ENCODE data around the gene FSD2. TPM values are rescaled to one million over a fixed set of nuclear protein-coding genes. Genes with fewer than 3 reads are reported as not detected.

FSD2 gene, protein sequence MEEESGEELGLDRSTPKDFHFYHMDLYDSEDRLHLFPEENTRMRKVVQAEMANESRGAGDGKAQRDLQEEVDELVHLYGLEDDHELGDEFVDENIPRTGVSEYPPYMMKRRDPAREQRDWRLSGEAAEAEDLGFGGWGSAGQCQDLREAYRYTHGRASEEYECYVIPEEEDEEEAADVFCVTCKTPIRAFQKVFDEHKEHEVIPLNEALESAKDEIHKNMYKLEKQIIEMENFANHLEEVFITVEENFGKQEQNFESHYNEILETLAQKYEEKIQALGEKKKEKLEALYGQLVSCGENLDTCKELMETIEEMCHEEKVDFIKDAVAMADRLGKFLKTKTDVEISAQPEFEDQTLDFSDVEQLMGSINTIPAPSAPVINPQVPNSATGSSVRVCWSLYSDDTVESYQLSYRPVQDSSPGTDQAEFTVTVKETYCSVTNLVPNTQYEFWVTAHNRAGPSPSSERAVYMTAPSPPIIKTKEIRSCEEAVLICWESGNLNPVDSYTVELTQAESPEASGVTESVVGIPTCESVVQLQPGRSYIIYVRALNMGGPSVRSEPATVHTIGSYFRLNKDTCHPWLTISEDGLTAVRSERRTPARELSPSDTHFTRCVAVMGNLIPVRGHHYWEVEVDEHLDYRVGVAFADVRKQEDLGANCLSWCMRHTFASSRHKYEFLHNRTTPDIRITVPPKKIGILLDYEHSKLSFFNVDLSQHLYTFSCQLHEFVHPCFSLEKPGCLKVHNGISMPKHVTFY
- total RNA-seq, result not detected in 3 replicates

GRCh38 chr15:82805994-82806406 lies at the start of gene FSD2:
Gene FSD2, minus strand, starts transcription at chr15:82806069. Its CDS starts 18,679 bp downstream, at chr15:82787390.
- H3K27me3 Mint-ChIP-seq (ENCODE audit: low read depth), result peaks cover 23% of the 10 kb centered on the region
- H3K4me3 Mint-ChIP-seq, result no peak within 1 kb of the TSS
- no peak for TF ChIP-seq CTCF (IDR thresholded peaks at IDR 0.05; ENCODE audit: unreplicated experiment)
- H3K9me3 Mint-ChIP-seq, result no peaks in the 10 kb centered on the region
- H3K36me3 Mint-ChIP-seq, result no peaks in the 10 kb centered on the region
- H3K27ac Mint-ChIP-seq, result no peak within 1 kb of the TSS
- no peak for DNase-seq (ENCODE audit: low spot score in 2 of 2, unreplicated experiment in 2 of 2)
- peaks cover 14% of the 10 kb centered on the region for H3K4me1 Mint-ChIP-seq

DNA sequence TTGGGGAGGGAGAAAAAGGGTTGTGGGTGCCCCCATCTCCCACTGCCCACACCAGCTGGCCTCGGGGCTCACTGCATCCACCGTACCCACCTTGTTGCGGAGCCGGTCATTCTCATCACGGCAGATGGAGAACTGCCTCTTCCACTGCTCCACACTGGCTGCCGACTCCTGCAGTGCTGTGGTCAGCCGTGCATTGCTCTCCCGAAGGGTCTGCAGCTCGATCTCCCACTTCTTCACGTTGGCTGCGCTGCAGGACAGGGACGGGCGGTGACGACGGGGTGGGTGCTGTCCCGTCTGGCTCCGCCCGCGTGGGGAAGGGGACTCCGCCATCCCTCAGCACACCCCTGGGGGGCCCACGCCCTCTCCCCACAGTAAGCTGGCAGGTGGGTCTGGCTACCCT lies 48.7 kb upstream of the FSD2 start:
- H3K4me1 Mint-ChIP-seq, result peaks cover 12% of the 10 kb centered on the region
- no peaks in the 10 kb centered on the region for H3K9me3 Mint-ChIP-seq
- H3K36me3 Mint-ChIP-seq, result no peaks in the 10 kb centered on the region
- no peak for TF ChIP-seq CTCF (IDR thresholded peaks at IDR 0.05; ENCODE audit: unreplicated experiment)
- H3K27me3 Mint-ChIP-seq (ENCODE audit: low read depth), result no peaks in the 10 kb centered on the region
- no peak overlapping the region for H3K4me3 Mint-ChIP-seq
- no peak for DNase-seq (ENCODE audit: low spot score in 2 of 2, unreplicated experiment in 2 of 2)
- H3K27ac Mint-ChIP-seq, result no peak overlapping the region

DNA sequence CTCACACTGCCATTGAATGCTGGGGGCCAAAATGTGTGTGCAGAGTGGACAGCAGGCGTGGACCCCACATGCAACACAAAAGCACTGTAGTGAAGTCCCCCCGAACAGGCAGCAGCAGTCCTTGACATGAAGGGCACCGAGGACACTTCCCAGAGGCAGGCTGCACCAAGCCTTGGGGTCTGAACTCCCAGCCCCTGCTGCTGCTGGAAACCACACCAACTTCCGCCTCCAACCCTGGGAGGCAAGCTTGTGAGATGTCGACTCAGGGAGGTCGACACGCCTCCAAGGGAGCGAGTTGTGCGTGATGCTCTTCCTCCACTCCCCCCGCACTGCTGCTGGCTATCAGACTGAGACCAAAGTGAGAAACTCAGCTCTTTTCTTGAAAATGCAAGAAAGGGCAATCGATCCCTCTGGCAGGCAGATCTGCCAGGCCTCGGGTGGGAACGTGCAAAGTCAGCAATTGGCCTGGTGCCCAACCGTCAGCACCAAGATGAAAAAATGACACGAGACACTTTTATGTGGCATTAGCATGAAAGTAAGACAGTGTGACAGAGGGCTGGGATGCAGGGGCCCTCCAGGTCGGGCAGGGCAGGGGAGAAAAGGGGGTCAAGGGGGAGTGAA lies 47.2 kb upstream of the FSD2 start:
- Mint-ChIP-seq H3K36me3 (no peaks in the 10 kb centered on the region), H3K4me1 (peaks cover 15% of the 10 kb centered on the region), H3K9me3 (no peaks in the 10 kb centered on the region), H3K27ac (no peak overlapping the region), H3K27me3 (ENCODE audit: low read depth) (no peaks in the 10 kb centered on the region), H3K4me3 (no peak overlapping the region)
- TF ChIP-seq CTCF (IDR thresholded peaks at IDR 0.05; ENCODE audit: unreplicated experiment), result no peak
- DNase-seq (ENCODE audit: low spot score in 2 of 2, unreplicated experiment in 2 of 2), result no peak

GRCh38 chr15:82851981-82852511 lies 46.2 kb upstream of the FSD2 start:
- TF ChIP-seq CTCF (IDR thresholded peaks at IDR 0.05; ENCODE audit: unreplicated experiment), result no peak
- H3K4me3 Mint-ChIP-seq, result no peak overlapping the region
- no peak overlapping the region for H3K27ac Mint-ChIP-seq
- H3K27me3 Mint-ChIP-seq (ENCODE audit: low read depth), result no peaks in the 10 kb centered on the region
- DNase-seq (ENCODE audit: low spot score in 2 of 2, unreplicated experiment in 2 of 2), result no peak
- H3K9me3 Mint-ChIP-seq, result no peaks in the 10 kb centered on the region
- H3K36me3 Mint-ChIP-seq, result no peaks in the 10 kb centered on the region
- peaks cover 15% of the 10 kb centered on the region for H3K4me1 Mint-ChIP-seq

DNA sequence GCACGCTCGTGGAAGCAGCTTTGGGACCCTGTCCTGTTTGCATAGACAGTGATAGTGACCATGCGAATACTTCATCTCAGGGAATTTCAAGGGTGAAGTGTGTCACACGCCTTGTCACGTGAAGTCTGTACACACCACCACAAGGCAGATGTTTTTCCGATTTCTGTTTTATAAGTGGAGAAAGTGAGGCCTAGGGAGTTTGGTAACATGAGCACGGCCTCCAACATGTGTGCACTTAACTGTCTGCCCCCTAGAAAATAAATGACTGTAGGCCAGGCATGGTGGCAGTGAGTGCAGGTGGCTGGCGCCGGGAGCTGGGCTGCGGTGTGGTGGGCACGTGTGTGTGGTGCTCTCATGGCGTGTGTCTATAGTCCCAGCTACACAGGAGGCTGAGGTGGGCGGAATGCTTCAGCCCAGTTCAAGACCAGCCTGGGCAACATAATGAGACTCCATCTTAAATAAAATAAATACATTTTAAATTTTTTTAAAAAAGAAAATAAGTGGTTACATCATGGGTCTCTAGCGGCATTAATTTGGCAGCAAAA lies 45.5 kb upstream of the FSD2 start:
- Mint-ChIP-seq H3K4me3 (no peak overlapping the region), H3K27ac (no peak overlapping the region), H3K9me3 (no peaks in the 10 kb centered on the region), H3K36me3 (no peaks in the 10 kb centered on the region), H3K4me1 (peaks cover 15% of the 10 kb centered on the region), H3K27me3 (ENCODE audit: low read depth) (no peaks in the 10 kb centered on the region)
- no peak for DNase-seq (ENCODE audit: low spot score in 2 of 2, unreplicated experiment in 2 of 2)
- TF ChIP-seq CTCF (IDR thresholded peaks at IDR 0.05; ENCODE audit: unreplicated experiment), result no peak
